ENCODE measurements around the gene ZNF205.

GRCh38 chr16:3161235-3162018 is 49.0 kb downstream of the ZNF205 start:
- TF ChIP-seq, protein P1, sequence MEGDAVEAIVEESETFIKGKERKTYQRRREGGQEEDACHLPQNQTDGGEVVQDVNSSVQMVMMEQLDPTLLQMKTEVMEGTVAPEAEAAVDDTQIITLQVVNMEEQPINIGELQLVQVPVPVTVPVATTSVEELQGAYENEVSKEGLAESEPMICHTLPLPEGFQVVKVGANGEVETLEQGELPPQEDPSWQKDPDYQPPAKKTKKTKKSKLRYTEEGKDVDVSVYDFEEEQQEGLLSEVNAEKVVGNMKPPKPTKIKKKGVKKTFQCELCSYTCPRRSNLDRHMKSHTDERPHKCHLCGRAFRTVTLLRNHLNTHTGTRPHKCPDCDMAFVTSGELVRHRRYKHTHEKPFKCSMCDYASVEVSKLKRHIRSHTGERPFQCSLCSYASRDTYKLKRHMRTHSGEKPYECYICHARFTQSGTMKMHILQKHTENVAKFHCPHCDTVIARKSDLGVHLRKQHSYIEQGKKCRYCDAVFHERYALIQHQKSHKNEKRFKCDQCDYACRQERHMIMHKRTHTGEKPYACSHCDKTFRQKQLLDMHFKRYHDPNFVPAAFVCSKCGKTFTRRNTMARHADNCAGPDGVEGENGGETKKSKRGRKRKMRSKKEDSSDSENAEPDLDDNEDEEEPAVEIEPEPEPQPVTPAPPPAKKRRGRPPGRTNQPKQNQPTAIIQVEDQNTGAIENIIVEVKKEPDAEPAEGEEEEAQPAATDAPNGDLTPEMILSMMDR (IDR thresholded peaks at IDR 0.05), result no peak
- TF ChIP-seq POLR2AphosphoS5 (IDR thresholded peaks at IDR 0.05; ENCODE audit: low read depth, low read length), result no peak
- no peak for TF ChIP-seq RFX5 (IDR thresholded peaks at IDR 0.05; ENCODE audit: low read length)
- TF ChIP-seq RCOR1 (IDR thresholded peaks at IDR 0.05; ENCODE audit: low read length), result no peak
- TF ChIP-seq, protein P2, sequence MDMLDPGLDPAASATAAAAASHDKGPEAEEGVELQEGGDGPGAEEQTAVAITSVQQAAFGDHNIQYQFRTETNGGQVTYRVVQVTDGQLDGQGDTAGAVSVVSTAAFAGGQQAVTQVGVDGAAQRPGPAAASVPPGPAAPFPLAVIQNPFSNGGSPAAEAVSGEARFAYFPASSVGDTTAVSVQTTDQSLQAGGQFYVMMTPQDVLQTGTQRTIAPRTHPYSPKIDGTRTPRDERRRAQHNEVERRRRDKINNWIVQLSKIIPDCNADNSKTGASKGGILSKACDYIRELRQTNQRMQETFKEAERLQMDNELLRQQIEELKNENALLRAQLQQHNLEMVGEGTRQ (IDR thresholded peaks at IDR 0.05; ENCODE audit: borderline replicate concordance, low read depth, low read length), result no peak
- TF ChIP-seq TEAD4 (IDR thresholded peaks at IDR 0.05; ENCODE audit: borderline replicate concordance, insufficient read depth), result no peak
- TF ChIP-seq, protein P3, sequence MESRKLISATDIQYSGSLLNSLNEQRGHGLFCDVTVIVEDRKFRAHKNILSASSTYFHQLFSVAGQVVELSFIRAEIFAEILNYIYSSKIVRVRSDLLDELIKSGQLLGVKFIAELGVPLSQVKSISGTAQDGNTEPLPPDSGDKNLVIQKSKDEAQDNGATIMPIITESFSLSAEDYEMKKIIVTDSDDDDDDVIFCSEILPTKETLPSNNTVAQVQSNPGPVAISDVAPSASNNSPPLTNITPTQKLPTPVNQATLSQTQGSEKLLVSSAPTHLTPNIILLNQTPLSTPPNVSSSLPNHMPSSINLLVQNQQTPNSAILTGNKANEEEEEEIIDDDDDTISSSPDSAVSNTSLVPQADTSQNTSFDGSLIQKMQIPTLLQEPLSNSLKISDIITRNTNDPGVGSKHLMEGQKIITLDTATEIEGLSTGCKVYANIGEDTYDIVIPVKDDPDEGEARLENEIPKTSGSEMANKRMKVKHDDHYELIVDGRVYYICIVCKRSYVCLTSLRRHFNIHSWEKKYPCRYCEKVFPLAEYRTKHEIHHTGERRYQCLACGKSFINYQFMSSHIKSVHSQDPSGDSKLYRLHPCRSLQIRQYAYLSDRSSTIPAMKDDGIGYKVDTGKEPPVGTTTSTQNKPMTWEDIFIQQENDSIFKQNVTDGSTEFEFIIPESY (IDR thresholded peaks at IDR 0.05; ENCODE audit: borderline replicate concordance, low read depth), result no peak
- no peak for TF ChIP-seq EZH2phosphoT487 (IDR thresholded peaks at IDR 0.05; ENCODE audit: borderline replicate concordance, low read depth)
- TF ChIP-seq MXI1 (IDR thresholded peaks at IDR 0.05; ENCODE audit: low read depth, low read length), result no peak
- no peak for TF ChIP-seq REST (IDR thresholded peaks at IDR 0.05; ENCODE audit: low read depth, low read length)
- no peak for TF ChIP-seq FOXM1 (IDR thresholded peaks at IDR 0.05; ENCODE audit: low read depth)
- TF ChIP-seq TCF12 (IDR thresholded peaks at IDR 0.05), result no peak

Measured in SK-N-SH (cell line).